SK-N-MC (cell line): Measurements from ENCODE around the gene PDZD7.

Experiments
- EZH2 ChIP-seq: fragments of 200-600 bp; sonication (generic); IDR thresholded peaks from one replicate; pipeline ENCODE4 v1.6.1; 2017; ENCODE audit warnings: antibody characterized with exemption
- POLR2AphosphoS5 ChIP-seq: IDR thresholded peaks from 2 replicates; pipeline ENCODE4 v1.6.1; 2012; ENCODE audit warnings: mild to moderate bottlenecking, low read depth, low read length, borderline replicate concordance

DNA sequence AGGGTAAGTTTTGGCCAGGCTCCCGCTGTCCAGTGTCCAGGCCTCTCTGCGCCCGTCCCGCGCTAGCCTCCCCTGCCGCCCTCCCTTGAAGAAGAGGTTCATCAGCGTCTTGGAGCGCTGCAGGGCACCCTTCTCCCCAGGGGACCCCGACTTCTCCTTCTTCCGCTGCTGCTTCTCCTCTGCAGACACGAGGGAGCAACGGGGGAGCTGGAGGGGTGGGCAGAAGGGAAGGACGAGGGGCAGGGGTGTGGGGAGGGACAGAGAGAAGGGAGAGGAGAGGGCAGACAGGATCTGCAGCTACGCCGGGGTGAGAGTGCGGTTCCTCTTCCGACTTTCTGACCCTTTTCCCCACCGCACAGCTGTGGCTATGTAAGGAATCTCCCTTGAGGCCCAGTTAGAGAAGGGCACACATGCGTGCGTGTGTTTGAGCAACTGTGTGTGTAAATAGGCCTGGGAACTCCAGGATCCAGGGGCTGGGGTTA, 12.8 kb downstream of the PDZD7 start:
- TF ChIP-seq POLR2AphosphoS5: no peak
- TF ChIP-seq EZH2: no peak
